GM18861 (cell line): ENCODE measurements around the gene PTGDS.

Source experiments
- ATAC-seq: cut with Tn5 transposase; IDR thresholded peaks from one replicate; pipeline ENCODE4 v1.9.1; 2021; ENCODE audit not compliant: unreplicated experiment

Gene PTGDS

DNA sequence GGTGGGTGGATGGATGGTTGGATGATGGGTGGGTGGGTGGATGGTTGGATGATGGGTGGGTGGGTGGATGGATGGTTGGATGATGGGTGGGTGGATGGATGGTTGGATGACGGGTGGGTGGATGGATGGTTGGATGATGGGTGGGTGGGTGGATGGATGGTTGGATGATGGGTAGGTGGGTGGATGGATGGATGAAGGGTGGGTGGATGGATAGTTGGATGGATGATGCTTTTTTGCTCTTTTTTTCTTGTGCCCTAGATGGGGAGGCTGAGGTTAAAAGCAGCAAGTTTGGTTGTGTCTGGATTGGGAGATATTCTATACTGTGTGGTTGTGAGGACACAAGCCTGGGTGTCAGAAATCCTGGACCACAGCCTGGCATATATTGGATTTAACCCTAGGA lies 19.8 kb upstream of the PTGDS start:
- no peak for ATAC-seq

DNA sequence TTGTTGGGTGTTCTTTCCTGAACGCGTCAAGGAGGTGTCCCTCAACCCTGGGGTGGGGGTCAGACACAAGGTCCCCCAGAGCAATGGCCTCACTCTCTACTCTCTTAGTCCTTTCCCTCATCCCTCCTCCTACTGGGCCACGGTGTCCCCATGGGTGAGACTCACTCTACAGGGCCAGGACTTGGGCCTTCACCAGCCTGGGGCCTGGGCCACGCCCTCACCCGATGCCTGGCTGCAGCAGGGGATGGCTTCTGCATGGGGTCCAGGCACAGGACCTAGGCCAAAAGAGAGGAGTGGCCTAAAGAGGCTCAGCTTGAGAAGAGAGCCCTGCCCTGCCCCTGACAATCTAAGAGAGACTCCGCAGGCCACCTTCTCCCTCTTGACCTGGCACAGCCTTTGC lies 19.4 kb upstream of the PTGDS start:
- no peak for ATAC-seq

DNA sequence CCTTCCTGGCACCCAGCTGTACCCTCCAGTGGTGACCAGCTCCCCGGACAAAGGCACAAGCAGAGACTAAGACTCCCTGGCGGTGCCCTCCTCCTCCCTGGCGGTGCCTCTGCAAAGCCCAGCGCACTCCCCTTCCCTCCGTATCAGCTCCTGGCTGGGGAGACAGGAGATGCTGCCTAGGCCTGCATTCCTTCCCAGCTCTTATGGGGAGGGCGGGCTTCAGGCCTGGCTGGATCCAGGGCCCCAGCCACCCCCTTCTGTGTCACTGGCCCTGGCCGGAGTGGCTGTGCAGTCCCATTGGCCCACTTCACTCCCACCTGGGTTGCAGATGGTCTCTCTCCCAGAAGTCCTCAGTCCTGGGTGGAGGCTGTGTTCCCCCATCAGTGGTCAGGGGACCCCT lies 18.8 kb upstream of the PTGDS start:
- ATAC-seq = no peak

GRCh38 chr9:136958898-136959850 lies 18.1 kb upstream of the PTGDS start:
- no peak for ATAC-seq

GRCh38 chr9:136960212-136960937 lies 16.9 kb upstream of the PTGDS start:
- no peak for ATAC-seq

- ATAC-seq = no peak
These were observed 16.4 kb upstream of the PTGDS start for GRCh38 chr9:136960938-136961275.

DNA sequence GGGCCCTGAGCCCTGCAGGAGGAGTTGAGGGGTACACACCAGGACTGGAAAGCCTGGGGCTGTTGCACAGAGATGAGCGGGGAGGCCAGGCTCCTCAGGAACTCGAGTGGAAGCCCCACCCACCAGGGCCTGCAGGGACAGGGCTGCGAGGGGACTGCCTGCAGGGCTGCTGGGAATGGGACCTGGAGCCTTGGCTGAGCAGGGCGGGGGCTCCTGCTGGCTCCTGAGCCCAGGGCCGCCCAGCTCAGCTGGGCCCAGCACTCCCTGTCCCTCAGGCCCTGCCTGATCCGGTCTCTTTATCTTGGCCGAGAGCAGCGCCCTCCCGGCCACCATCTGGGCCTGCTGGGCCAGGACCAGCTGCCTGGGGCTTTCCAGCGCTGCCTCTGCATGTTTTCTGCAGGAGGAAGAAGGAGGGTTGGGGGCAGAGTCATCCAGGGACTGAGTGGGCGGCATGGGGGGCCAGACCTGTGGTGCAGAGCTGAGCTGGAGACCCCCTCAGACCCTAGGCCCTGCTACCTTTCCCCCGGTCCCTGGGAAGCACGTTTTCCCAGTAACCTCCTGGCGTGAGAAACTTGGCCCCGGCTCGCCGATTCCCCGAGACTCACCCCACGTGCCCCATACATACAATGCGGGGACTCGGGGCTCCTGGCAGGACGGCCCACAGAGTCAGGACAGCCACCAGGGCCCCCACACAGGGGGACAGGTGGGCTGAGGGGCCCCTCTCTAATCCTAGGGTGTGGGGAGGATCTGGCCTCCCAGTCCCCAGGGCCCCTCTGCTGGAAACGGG lies 15.8 kb upstream of the PTGDS start:
- no peak for ATAC-seq

DNA sequence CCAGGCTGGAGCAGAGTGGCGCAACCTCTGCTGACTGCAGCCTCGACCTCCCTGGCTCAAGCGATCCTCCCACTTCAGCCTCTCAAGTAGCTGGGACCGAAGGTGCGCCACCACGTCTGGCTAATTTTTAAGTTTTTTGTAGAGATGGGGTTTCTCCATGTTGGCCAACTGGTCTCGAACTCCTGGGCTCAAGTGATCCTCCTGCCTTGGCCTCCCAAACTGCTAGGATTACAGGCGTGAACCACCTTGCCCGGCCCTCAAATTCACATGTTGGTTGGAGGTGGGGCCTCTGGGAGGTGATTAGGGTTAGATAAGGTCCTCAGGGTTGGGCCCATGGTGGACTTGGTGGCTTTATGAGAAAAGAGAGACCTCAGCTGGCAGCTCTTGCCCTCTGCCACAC lies 15.1 kb upstream of the PTGDS start:
- ATAC-seq = no peak

GRCh38 chr9:136962701-136963248 lies 14.5 kb upstream of the PTGDS start:
- no peak for ATAC-seq

DNA sequence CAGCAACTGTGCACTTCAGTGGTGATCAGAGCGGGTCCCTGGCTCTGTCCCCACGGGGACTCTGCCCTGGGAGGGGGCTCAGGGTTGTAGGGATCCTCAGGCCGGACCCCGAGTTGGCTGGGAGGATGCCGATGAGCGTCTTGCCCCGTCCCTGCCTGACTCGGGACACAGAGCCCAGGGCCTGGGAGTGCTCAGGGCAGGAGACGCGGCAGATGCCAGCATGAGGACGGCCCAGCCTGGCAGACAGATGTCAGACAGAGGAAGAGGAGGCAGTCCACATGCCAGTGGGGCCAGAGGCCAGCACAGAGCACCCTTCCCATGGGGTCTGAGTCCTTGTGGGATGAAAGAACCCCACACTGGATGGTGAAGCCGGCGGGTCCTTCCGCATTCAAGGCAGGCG lies 14.0 kb upstream of the PTGDS start:
- ATAC-seq = no peak

DNA sequence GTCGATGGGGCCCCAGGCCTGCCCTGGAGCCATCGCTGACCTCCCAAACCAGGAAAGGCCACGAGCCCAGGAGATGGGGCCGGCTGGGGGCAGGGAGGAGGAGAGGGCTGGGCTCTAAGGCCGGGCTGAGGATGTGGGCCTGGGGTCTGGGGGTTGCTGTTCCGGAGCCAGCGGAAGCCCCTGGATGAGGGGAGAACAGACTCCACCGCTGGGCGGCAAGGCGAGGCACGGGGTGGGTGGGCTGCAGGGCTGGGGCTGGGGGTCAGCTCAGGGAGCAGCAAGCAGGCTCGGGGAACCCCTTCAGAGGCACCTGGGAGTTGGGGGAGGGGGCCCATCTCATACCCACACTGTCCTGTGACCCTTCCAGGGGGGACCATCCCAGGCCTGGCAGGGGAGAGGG lies 13.6 kb upstream of the PTGDS start:
- ATAC-seq = no peak

- ATAC-seq = no peak
These were observed 13.1 kb upstream of the PTGDS start for GRCh38 chr9:136964171-136964689.

- no peak for ATAC-seq
These were observed 12.4 kb upstream of the PTGDS start for GRCh38 chr9:136964833-136965422.

DNA sequence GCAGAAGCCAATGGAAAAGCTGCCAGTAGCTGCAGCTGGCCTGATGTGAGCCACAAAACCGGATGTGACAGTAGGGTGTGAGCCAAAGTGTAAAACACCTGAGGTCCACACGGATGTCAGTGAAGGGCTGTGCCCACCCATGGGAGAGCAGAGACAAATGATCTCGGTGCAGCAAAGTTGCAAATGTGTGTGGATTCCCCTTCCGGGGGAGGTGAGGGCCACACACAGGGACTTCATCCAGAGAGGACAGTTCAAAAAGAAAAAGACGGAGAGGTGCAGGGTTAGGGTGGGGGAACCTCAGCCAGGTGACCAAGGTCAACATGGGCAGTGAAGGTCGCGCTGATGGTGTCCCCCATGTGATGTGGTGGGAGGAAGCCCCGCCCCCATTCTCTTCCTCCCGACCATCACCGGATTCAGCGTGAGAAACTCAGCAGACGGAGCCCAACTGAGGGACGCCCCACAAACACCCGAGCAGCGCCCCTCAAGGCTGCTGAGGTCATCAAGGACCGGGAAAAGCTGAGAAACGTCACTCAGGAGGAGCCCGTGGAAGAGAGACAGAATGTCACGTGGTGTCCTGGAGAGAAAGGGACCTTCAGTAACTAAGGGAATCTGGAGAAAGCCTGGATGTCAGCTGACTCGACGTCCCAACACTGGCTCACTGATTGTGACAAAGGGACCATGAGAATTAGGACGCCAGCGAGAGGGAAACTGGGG lies 11.4 kb upstream of the PTGDS start:
- ATAC-seq = no peak

DNA sequence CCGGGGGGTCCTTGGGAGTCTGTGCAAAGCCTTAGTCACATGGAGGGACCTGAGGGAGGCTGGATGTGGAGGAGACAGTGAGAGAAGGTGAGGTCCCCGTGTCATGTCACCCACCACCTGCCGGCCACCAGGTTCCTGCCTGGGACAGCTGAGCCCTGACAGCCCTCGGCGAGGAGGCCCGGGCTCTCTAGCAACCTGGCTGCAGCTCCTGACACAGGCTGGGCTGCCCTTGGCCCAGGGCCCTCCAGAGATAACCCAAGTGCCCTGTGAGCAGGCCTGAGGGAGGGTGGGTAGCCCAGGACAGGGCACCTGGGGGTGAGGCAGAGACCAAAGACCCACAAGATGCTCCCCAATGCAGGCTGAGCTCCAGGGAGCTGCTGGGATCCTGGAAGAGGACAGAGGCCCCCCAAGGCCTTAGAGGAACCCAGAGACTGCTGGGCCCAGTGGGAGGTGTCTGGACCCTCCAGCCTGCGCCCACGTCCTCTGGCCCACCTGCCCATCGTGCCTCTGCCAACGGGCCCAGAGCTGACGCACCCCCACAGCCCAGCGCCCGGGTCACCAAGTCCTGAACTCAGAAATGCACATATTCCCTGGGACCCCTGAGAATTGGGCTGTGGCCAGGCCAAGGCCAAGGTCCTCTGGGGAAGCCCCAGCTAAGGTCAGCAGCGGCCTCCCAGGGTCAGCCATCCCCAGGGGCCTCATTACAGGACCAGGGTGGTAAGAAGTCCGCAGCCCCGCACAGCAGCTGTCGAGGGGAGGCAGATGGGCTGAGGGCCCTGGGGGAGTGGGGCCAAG lies 8.8 kb upstream of the PTGDS start:
- no peak for ATAC-seq

DNA sequence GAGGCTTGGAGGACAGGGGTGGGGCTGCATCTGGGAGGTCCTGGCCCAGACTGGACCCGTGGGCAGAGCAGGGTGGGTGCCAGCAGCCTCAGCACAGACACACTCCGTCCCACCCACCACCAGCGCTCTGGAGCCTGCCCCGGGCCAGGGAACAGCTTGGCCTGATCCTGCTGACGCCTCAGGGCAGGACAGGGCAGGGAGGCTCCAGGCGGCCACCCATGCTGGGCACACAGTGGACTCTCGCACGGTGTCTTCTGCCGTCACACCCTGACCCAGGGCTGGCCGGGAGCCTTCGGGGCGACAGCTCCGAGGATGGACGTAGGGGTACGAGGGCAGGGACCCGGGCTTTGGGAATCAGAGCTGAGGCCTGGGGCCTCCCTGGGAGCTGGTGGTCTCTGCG lies 8.2 kb upstream of the PTGDS start:
- ATAC-seq = no peak

- ATAC-seq = no peak
These were observed 7.5 kb upstream of the PTGDS start for GRCh38 chr9:136969774-136970173.

- no peak for ATAC-seq
These were observed 6.9 kb upstream of the PTGDS start for GRCh38 chr9:136970361-136970760.

GRCh38 chr9:136971746-136972145 lies 5.6 kb upstream of the PTGDS start:
- ATAC-seq = no peak
